ENCODE results near the gene GMFB.

The GMFB gene

DNA sequence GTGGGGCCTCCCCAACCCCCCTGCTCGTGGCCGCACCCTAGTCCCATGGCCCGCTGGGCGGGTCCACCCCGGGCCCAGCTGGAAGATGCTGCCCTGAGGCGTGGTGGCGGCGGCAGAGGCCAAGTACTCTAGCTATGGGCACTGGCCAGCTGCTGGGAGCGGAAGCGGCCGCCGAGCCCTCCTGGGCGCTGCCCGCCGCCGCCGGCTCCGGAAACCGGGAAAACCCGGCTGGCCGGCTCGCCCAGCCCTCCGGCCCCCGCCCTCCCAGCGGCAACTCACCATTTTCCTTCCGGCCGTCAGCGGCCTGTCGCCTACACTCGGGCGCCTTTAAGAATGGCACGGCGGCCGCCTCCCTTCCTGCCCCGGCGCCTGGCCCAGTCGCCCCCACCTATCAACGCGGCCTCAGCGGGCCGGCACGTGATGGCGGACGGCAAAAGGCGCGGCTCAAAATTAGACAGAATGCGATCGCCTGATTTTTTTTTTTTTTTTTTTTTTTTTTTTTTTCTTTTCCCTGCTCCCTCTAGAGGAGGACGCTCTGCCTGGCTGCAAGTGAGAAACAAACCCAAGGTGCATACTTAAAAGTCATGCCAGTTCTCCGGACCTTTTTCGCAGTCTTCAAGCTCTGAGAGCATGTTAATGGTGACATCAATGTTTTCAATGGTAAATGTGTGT, at the start of gene GMFB:
GMFB (minus strand) TSS at position 335 of the 672 bp plus-strand sequence; CDS start at position 282, 53 bp downstream.
- peak; percentile 77 to 79 for DNase-seq (ENCODE audit: low read depth in 2 of 2)

DNA sequence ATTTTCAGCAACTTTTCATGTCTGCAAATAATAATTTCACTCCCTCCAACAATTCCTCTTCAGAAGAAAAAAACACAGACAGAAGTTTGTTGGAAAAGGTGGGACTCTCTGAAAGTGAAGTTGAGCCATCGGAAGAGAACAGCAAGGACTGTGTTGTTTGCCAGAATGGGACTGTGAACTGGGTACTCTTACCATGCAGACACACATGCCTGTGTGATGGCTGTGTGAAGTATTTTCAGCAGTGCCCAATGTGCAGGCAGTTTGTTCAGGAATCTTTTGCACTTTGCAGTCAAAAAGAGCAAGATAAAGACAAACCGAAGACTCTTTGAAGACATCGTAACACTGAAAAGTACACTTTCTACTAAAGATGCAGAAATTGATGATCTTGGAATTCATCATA, 49.3 kb upstream of the GMFB start:
- no peak for DNase-seq (ENCODE audit: low read depth in 2 of 2)

DNA sequence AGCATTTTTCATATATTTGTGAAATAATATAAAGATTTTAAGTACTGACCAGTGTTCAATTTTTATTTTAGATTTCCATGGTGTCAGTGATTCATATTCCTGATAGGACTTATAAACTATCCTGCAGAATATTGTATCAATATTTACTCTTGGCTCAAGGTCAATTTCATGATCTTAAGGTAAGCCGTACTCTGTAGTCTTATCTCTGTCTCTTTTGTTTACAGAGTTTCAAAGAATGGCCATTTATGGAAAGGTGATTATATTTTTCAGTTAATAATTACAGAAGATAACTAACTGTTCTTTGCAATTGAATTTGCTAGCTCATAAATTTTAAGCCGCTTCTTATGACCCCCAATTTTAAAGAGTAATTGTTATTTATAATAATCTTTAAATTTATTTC, 48.9 kb upstream of the GMFB start:
- no peak for DNase-seq (ENCODE audit: low read depth in 2 of 2)

DNA sequence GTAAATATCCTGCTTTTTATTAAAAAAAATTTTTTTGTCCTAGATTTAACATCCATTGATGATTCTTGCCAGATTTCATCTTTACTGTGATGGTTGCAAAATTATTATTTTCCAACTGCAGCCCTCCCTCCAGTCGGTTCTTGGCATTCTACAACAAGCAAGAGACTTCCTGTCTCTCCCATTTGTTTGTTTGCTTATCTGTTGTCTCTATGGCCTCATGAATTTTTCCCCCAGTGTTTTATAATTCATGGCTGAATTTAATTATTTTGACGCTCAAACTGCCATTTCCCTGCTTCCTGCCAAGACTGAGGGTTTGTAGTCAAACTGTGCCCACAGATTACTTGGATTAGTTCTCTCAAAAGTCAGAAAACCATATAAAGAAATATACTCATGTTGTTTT, 46.9 kb upstream of the GMFB start:
- no peak for DNase-seq (ENCODE audit: low read depth in 2 of 2)

DNA sequence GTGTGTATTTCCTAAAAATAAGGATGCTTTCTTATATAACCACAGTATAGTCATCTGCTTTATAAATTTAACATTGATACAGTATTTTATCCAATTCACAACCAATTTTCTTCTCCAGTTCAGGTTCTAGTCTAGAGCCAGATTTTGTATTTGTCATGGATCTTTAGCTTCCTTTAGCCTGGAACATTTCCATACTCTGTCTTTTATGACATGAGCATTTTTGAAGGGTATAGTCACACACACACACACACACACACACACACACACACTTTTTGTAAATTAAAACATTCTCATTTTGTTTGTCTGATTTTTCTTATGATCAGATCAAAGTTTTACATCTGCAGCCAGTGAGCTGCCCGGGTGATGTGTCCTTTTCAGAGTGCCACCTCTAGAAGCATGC, 46.3 kb upstream of the GMFB start:
- DNase-seq (ENCODE audit: low read depth in 2 of 2) = no peak

DNA sequence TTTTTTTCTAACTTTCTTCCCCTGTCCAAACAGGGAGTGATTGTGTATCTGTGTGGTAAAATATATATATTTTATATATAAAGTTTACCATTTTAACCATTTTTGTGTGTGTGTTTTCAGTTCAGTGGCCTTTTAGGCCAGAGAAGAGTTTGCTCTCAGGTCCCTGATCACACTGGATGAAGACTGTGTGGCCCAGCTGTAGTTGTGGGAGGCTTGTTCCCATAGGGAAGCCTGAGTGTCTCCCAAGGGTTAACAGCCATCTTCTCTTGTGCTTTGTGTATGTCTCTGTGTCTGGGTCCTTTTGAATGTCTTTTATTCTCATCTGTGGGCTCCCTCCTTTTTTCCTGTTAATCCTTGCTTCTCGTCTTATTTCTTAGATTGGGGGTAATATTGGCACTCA, 44.3 kb upstream of the GMFB start:
- no peak for DNase-seq (ENCODE audit: low read depth in 2 of 2)

DNA sequence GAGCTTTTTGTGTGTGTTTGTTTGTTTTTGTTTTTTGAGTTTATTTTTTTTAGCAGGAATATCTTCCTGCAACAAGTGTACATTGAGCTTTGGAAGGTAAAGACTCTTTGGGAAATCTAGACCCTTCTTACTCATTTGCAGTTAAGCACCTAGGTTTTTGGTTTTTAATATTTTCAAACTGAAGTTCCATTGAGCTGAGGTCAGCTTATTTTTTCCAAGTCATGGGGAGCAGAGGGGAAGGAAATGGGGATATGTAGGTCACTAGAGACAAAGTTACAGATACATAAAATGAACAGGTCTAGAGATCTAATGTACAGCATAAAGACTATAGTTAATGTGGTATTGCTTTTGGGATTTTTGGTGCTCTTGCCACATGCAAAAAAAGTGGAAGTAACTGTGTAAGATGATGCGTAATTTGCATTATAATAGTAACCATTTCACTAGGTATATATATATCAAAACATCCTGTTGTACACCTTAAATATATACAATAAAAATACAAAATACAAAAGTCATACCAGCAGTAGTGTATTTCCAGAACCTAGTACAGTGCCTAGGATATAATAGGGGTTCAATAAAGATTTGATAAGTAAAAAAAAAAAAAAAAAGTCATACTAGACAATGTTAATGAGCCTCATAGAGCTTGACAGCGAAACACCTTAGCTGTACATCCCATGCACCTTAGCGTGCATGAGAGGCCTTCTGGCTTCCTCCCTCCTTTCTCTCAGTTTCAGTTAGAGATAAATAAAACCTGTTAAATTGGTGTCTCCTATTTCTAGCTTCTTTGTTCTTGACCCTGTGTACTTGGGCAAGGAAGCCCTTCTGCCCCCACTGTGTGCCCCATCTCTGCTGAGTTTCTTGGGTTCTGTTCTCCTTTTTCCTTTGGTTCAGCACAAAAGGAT, 43.6 kb upstream of the GMFB start:
- DNase-seq (ENCODE audit: low read depth in 2 of 2) = no peak

DNA sequence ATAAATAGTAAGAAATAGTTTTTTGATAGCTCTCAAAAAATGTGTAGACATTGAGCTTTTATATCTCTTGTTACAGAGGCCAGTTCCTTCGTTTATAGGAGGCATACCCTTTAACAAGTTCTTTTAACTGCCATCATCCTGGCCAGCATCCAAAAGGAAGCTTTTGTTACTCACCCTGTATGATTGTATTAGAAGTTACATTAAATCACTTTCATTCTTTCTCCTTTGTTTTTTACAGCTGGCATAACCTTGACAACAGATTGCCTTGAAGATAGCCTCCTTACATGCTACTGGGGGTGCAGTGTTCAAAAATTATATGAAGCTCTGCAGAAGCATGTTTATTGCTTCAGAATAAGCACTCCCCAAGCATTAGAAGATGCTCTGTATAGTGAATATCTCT, 41.0 kb upstream of the GMFB start:
- DNase-seq (ENCODE audit: low read depth in 2 of 2) = no peak

DNA sequence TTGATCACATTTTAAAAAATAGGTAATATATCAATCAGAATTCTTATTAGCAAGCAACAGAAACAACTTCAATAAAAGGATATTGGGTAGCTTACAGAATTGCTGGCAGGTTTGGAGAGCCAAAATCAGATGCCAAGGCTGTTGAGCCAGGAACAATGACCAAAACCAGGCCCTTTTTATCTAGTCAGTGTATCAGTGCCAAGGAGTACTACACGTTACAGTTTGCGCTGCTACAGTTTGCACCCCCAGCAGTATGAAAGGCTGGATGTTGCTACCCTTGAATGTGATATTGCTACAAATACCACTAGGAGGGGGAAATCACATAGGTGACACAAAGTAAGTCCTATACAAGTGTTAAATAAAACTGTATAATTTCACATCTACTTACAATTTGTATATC, 40.2 kb upstream of the GMFB start:
- DNase-seq (ENCODE audit: low read depth in 2 of 2) = no peak

DNA sequence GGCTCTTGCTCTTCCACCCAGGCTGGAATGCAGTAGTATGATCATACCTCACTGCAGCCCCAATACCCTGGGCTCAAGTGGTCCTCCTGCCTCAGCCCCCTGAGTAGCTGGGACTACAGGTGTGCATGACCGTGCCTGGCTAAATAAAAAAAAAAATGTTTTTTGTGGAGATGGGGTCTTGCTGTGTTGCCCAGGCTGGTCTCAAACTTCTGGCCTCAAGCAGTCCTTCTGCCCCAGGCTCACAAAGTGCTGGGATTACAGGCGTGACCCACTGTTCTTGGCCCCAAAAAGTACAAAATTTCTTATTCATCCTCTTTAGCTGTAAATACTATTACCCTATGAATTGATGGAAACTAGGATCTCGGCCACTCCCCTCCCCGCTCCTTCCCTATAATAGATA, 35.6 kb upstream of the GMFB start:
- no peak for DNase-seq (ENCODE audit: low read depth in 2 of 2)

DNA sequence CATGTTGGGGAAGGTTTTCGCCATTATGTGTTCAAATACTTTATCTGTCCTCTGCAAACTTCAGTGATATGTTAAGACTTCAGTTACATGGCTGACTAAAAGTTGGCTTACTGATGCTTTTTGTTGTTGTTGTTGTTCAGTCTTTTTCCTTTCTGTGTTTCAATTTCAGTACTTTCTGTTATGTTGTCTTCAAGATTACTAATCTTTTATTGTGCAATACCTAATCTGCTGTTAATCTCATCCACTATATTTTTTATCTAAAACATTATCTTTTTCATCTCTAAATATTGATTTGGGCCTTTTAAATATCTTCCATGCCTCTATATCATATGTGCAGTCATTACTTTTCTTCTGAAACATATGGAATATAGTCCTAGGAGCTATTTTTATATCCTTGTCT, 27.9 kb upstream of the GMFB start:
- no peak for DNase-seq (ENCODE audit: low read depth in 2 of 2)

DNA sequence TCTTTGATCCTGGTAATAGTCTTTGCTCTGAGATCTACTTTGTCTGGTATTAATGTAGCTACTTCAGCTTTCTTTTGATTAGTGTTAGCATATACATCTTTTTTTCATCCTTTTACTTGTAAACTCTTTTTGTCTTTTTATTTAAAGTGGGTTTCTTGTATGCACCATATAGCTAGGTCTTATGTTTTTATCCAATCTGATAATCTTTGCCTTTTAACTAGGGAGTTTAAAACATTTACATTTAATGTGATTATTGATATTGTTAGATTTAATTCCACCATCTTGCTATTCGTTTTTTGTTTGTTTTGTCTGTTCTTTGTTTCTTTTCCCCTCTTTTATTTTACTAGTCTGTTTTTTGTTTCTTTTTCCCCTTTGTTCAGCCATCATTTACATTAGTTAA, 26.9 kb upstream of the GMFB start:
- DNase-seq (ENCODE audit: low read depth in 2 of 2) = no peak

DNA sequence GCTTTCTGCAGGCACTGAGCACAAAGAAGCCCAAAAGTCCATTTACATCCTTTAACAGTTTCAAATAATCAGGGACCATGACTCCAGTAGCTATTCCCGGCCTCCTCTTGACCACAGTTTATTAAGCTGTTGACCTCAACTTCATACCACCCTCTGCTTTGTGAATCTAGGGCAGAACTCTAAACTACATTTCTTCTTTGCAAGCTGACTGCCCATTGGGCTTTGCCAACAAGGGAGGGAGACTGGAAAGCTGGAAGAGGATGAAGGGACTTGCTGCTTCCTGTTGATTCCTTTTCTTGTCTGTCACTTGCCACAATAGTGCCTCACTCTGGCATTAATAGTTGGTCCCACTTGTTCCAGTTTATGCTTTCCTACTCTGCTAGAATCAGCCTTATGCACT, 23.6 kb upstream of the GMFB start:
- no peak for DNase-seq (ENCODE audit: low read depth in 2 of 2)

DNA sequence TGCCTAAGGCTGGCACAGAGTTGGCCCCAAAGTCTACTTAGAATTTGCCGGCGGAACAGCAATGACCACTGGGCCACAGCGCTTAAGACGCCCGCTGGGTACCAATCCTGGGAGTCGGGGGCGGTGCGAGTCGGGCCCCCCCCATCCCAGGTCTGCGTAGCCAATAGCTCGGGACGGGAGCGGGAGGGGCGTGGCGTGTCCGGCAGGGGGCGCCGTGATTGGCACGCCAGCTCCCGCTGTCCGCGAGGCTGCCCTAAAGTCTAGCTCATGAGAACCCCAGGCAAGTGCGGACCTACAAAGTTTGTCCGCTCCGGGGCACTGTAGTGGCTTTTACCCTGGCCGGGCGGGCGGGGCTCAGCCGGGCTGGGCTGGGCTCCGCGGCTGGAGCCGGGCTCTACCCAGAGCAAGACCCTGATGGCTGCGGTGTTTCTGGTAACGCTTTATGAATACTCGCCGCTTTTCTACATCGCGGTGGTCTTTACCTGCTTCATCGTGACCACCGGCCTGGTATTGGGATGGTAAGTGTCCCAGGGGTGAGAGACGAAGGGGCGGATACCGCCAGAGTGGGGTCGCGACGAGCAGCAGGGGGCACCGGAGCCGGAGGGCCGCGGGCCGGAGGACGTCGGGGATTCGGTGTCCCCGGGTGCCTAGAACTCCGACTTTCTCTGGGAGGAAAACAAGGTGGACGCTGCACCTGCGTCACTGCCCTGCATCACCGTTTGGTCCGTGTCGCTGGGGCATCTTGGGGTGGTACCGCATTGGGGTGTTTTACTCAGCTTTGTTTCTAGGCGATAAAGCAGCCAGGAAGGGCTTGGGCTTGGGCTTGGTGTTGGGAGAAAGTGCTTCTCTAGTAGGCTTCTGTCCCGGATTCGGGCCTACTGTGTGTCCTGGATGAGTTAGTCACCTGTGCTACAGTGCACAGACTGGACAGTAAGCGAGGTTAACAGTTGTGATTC, 21.0 kb upstream of the GMFB start, which contains the start of gene CGRRF1:
CGRRF1 (plus strand) TSS at position 361 of the 956 bp plus-strand sequence; CDS start at position 415, 54 bp downstream.
- DNase-seq (ENCODE audit: low read depth in 2 of 2) = peak; percentile 94 to 97

DNA sequence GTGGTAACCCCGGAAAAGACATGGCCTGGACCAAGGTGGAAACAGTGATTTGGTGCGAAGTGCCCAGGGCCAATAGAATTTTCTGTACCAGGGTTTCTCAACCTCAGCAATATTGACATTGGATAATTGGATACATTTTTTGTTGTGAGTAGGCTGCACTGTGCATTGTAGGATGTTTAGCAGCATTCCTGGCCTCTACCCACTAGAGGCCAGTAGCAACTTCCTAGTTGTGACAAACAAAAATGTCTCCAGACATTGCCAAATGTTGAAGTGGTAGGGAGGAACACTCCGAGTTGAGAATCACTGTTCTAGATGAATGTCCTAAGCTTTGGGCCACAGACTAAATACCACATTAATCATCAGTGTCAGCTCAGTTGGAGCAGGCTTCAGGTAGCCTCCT, 14.7 kb upstream of the GMFB start:
- DNase-seq (ENCODE audit: low read depth in 2 of 2) = no peak

DNA sequence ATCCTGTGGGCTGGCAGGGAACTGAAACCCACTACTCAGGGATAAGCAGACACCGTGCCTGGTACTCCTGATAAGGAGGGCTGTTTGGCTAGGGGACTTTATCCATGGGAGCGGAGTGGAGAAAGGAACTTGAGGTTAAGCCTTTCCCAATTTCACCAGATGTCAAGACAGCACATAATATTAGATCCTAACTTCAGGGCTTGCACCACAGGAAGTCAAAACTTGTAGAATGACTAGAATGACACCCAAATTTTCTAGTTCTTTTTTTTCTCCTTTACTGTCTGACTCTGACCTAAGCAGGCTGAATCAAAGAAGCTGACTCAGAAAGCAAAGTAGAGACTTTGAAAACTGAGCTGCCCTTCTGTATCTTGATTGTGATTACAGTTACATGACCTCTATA, 13.8 kb upstream of the GMFB start:
- DNase-seq (ENCODE audit: low read depth in 2 of 2) = no peak

DNA sequence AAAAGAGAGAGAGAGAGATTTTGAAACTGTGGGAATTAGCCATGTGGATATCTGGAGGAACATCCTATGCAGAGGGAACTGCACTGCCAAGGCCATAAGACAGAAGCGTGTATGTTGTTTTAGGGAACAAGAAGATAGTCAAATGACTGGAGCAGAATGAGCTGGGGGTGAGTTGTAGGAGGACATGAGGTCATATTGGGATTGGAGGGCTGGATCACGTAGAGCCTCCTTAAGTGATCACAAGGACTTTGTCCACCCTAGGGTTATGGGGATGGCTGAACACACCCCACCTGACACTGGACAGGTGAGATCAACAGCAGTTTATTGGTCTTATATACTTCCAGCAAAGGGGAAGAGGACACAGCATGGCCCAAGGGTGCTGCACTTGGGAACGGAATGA, 12.7 kb upstream of the GMFB start:
- no peak for DNase-seq (ENCODE audit: low read depth in 2 of 2)

DNA sequence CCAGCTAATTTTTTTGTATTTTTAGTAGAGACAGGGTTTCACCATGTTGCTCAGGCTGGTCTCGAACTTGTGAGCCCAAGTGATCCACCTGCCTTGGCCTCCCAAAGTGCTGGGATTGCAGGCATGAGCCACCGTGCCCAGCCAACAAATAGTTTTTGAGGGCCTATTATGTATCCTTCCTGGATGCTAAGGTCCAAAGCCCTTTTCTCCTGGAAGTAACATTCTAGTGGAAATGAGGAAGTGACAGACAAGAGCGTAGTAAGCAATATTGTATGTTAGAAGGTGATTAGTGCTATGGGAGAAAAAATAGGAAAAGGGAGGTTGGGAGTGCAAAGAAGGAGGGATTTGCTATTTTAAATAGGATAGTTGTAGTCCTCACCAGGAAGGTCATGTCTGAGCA, 12.0 kb upstream of the GMFB start:
- no peak for DNase-seq (ENCODE audit: low read depth in 2 of 2)

DNA sequence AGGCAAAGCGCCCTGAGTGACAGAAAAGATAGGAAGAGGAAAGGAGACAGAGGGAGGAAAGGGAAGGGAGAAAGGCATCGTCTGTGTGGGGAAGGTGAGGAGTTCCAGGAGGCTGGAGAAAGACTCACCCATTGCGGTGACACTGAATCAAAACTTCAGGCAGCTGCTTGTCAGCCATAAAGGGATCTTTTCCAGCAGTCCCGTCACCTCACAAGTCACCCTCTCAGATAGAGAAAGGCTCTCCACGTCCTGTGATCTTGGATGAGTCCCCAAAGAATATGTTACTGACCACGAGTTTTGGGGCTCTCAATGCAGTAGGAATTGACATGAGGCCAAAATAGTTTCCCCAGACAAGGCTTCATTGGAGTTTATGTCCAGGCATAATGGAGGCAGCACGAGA, 9.8 kb upstream of the GMFB start:
- no peak for DNase-seq (ENCODE audit: low read depth in 2 of 2)

DNA sequence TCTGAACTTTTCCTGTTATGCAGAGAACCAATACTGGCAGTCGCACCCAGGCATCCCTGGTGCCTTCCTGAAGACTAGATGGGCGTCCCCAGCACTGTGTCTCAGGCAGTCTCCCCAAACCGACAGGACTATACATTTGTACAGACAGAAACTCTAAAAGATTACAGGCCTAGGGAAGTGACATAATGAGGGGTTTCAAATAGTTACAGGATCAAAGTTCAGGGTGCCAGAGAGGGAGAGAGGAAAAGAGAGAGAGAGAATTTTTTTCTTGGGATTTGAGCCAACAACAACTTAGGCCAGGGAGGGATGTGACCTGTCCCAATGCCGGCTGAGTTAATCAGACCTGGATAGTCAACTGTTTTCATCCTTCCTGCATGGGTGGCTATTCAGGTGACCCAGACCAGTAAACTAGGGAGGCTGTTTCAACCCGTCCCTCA, 9.3 kb upstream of the GMFB start:
- no peak for DNase-seq (ENCODE audit: low read depth in 2 of 2)

DNA sequence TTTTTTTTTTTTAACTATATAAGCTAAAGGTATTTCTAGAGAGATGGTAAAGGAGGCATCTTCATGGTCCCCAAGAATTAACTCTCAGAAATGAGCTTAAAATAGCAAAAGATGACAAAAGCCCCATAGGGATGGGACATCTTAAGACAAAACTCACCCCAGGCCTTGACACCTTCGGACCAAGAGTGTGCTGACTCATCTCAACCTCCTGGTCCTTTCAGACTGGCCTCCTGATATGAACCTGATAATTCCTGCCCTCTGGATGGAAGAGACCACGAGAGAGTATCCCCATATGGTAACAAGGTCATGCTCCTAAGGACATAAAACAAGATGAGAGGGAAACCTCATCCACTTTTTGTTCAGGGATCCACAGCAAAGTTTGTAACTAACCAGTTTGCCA, 8.4 kb upstream of the GMFB start:
- no peak for DNase-seq (ENCODE audit: low read depth in 2 of 2)

DNA sequence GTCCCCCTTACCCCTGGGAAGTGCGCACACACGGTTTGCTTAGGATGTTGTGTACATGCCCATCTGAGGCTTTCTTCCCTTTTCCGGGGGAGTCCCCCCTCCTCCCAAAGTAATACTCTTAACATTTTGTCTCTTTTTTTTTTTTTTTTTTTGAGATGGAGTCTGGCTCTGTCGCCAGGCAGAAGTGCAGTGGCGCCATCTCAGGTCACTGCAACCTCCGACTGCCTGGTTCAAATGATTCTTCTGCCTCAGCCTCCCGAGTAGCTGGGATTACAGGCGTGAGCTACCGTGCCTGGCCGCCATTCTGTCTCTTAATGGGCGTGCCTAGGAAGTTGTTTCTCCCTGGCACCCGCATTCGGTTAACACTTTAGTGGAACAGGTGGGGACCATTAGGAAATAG, 4.5 kb upstream of the GMFB start:
- DNase-seq (ENCODE audit: low read depth in 2 of 2) = no peak
